HG03280 (cell line): Measurements from ENCODE around the gene INTS1.
"Not testable (repeated sequence)": the region's sequence is repeated elsewhere in the genome, so short reads cannot be mapped to it uniquely, and the experiment has no call there.

Experiments used
- ATAC-seq: cut with Tn5 transposase; IDR thresholded peaks from one replicate; pipeline ENCODE4 v1.9.1; 2021; ENCODE audit warnings: mild to moderate bottlenecking, moderate library complexity; ENCODE audit not compliant: unreplicated experiment

INTS1 gene

GRCh38 chr7:1531979-1532455, 27.8 kb upstream of the INTS1 start:
- no peak for ATAC-seq

GRCh38 chr7:1531263-1531978, 27.2 kb upstream of the INTS1 start:
- ATAC-seq, result peak; percentile 19

GRCh38 chr7:1530946-1531262, 26.7 kb upstream of the INTS1 start:
- peak; percentile 18 for ATAC-seq

- no peak for ATAC-seq
Observed at GRCh38 chr7:1529383-1530116, 25.4 kb upstream of the INTS1 start.

- no peak for ATAC-seq
Observed at GRCh38 chr7:1526271-1526754, 22.1 kb upstream of the INTS1 start.

GRCh38 chr7:1525409-1525808, 21.2 kb upstream of the INTS1 start:
- ATAC-seq, result no peak

- no peak for ATAC-seq
Observed at GRCh38 chr7:1523844-1524243, 19.7 kb upstream of the INTS1 start.

GRCh38 chr7:1523208-1523607, 19.0 kb upstream of the INTS1 start:
- no peak for ATAC-seq

GRCh38 chr7:1521456-1521855, 17.3 kb upstream of the INTS1 start:
- no peak for ATAC-seq

- ATAC-seq, result no peak
Observed at GRCh38 chr7:1520539-1521234, 16.5 kb upstream of the INTS1 start.

- not testable (repeated sequence) for ATAC-seq
Observed at GRCh38 chr7:1519322-1519922, 15.2 kb upstream of the INTS1 start.

- no peak for ATAC-seq
Observed at GRCh38 chr7:1516586-1517251, 12.5 kb upstream of the INTS1 start.

- not testable (repeated sequence) for ATAC-seq
Observed at GRCh38 chr7:1515509-1515967, 11.3 kb upstream of the INTS1 start.

GRCh38 chr7:1514995-1515401, 10.8 kb upstream of the INTS1 start:
- ATAC-seq, result no peak

GRCh38 chr7:1514407-1514806, 10.2 kb upstream of the INTS1 start:
- no peak for ATAC-seq

GRCh38 chr7:1513657-1514095, 9.5 kb upstream of the INTS1 start:
- no peak for ATAC-seq

GRCh38 chr7:1512781-1513656, 8.8 kb upstream of the INTS1 start:
- ATAC-seq, result peak; percentile 51

GRCh38 chr7:1511444-1512422, 7.5 kb upstream of the INTS1 start:
- no peak for ATAC-seq
